Measurements from ENCODE around the gene TKTL2.

TKTL2 gene

GRCh38 chr4:163484906-163485305 lies 11.4 kb upstream of the TKTL2 start:
- TF ChIP-seq OSR1 (CRISPR knock-in tag; IDR thresholded peaks at IDR 0.05) = no peak
- ATAC-seq = peak; percentile 85

GRCh38 chr4:163482190-163482589 lies 8.6 kb upstream of the TKTL2 start:
- no peak for ATAC-seq
- TF ChIP-seq ZNF70 (CRISPR knock-in tag; IDR thresholded peaks at IDR 0.05) = no peak
- TF ChIP-seq ZFP30 (CRISPR knock-in tag; IDR thresholded peaks at IDR 0.05) = no peak
- TF ChIP-seq BACH2 (CRISPR knock-in tag; IDR thresholded peaks at IDR 0.05; ENCODE audit: borderline replicate concordance) = no peak

- no peak for ATAC-seq
- no peak for TF ChIP-seq ZNF70 (CRISPR knock-in tag; IDR thresholded peaks at IDR 0.05)
- TF ChIP-seq ISL1 (CRISPR knock-in tag; IDR thresholded peaks at IDR 0.05) = no peak
- TF ChIP-seq TSHZ2 (CRISPR knock-in tag; IDR thresholded peaks at IDR 0.05) = no peak
- no peak for TF ChIP-seq PPARA (CRISPR knock-in tag; IDR thresholded peaks at IDR 0.05; ENCODE audit: borderline replicate concordance)
- TF ChIP-seq ZFP30 (CRISPR knock-in tag; IDR thresholded peaks at IDR 0.05) = no peak
- TF ChIP-seq TOX (CRISPR knock-in tag; IDR thresholded peaks at IDR 0.05; ENCODE audit: borderline replicate concordance) = no peak
- TF ChIP-seq CSDC2 (CRISPR knock-in tag; IDR thresholded peaks at IDR 0.05) = no peak
- TF ChIP-seq GLIS3 (CRISPR knock-in tag; IDR thresholded peaks at IDR 0.05) = no peak
- no peak for TF ChIP-seq POU6F1 (CRISPR knock-in tag; IDR thresholded peaks at IDR 0.05; ENCODE audit: borderline replicate concordance, low read depth)
- no peak for TF ChIP-seq CSRNP3 (CRISPR knock-in tag; IDR thresholded peaks at IDR 0.05)
- TF ChIP-seq PATZ1 (CRISPR knock-in tag; IDR thresholded peaks at IDR 0.05; ENCODE audit: borderline replicate concordance) = no peak
Measured at GRCh38 chr4:163476761-163477438, 3.3 kb upstream of the TKTL2 start.

GRCh38 chr4:163474027-163474426 lies 473 bp upstream of the TKTL2 start:
- no peak for TF ChIP-seq RARB (CRISPR knock-in tag; IDR thresholded peaks at IDR 0.05)
- TF ChIP-seq CSRNP3 (CRISPR knock-in tag; IDR thresholded peaks at IDR 0.05) = no peak
- no peak for TF ChIP-seq ZNF565 (CRISPR knock-in tag; conservative IDR thresholded peaks at IDR 0.05; ENCODE audit: low read depth)
- no peak for TF ChIP-seq ZFP3 (CRISPR knock-in tag; IDR thresholded peaks at IDR 0.05)
- TF ChIP-seq SNAI2 (CRISPR knock-in tag; IDR thresholded peaks at IDR 0.05) = no peak
- no peak for TF ChIP-seq PPARA (CRISPR knock-in tag; IDR thresholded peaks at IDR 0.05; ENCODE audit: borderline replicate concordance)
- no peak for TF ChIP-seq ESRRG (CRISPR knock-in tag; IDR thresholded peaks at IDR 0.05)
- TF ChIP-seq ZC3H10 (CRISPR knock-in tag; IDR thresholded peaks at IDR 0.05) = no peak
- no peak for TF ChIP-seq ARNTL (CRISPR knock-in tag; IDR thresholded peaks at IDR 0.05; ENCODE audit: borderline replicate concordance, low read depth)
- TF ChIP-seq CSDC2 (CRISPR knock-in tag; IDR thresholded peaks at IDR 0.05) = no peak
- no peak for ATAC-seq
